ENCODE data around the gene MAS1L. TPM values are rescaled to one million over a fixed set of nuclear protein-coding genes. Genes with fewer than 3 reads are reported as not detected.

MAS1L gene
- total RNA-seq (2022) (not detected in 2 replicates), Bru-seq, nascent RNA (not detected), BruChase-seq, experiment 1, labeled RNA remaining after a 6-hour chase (not detected), BruChase-seq, experiment 2, labeled RNA remaining after a 2-hour chase (not detected)
- long read RNA-seq, result 0 reads

- CTCF ChIA-PET, result no interaction called here
Measured at GRCh38 chr6:29487660-29488059, at the start of gene MAS1L. Gene MAS1L, minus strand, starts transcription at chr6:29487956. Its CDS starts 54 bp downstream, at chr6:29487902.

GRCh38 chr6:29532320-29532951, 44.7 kb upstream of the MAS1L start:
- no TSS peak for BruUV-seq (replicated peaks)
- intact Hi-C loops (cut with micrococcal nuclease), result no loop called here
- ChIA-PET POLR2A (no interaction called here), CTCF (no interaction called here)
- H3K4me3 Mint-ChIP-seq (ENCODE audit: unreplicated experiment), result no peak overlapping the region
- peaks cover 9% of the 10 kb centered on the region for H3K27me3 Mint-ChIP-seq (ENCODE audit: insufficient read depth, unreplicated experiment)
- no peaks in the 10 kb centered on the region for H3K9me3 Mint-ChIP-seq (ENCODE audit: unreplicated experiment)
- no peaks in the 10 kb centered on the region for H3K36me3 Mint-ChIP-seq (ENCODE audit: insufficient read depth, unreplicated experiment)
- H3K27ac Mint-ChIP-seq (ENCODE audit: low read depth, unreplicated experiment), result no peak overlapping the region
- no peak for TF ChIP-seq CTCF (IDR thresholded peaks at IDR 0.05; ENCODE audit: unreplicated experiment)
- no peak for DNase-seq (ENCODE audit: unreplicated experiment)
- peaks cover 6% of the 10 kb centered on the region for H3K4me1 Mint-ChIP-seq (ENCODE audit: insufficient read depth, unreplicated experiment)

More at GRCh38 chr6:29487660-29488059, at the start of gene MAS1L:
- Mint-ChIP-seq H3K27ac (ENCODE audit: low read depth, unreplicated experiment) (no peak within 1 kb of the TSS), H3K36me3 (ENCODE audit: insufficient read depth, unreplicated experiment) (no peaks in the 10 kb centered on the region), H3K4me1 (ENCODE audit: insufficient read depth, unreplicated experiment) (peaks cover 4% of the 10 kb centered on the region), H3K4me3 (ENCODE audit: unreplicated experiment) (no peak within 1 kb of the TSS), H3K27me3 (ENCODE audit: insufficient read depth, unreplicated experiment) (peaks cover 13% of the 10 kb centered on the region), H3K9me3 (ENCODE audit: unreplicated experiment) (no peaks in the 10 kb centered on the region)
- BruUV-seq (replicated peaks), result no TSS peak
- no peak for DNase-seq (ENCODE audit: unreplicated experiment)
- POLR2A ChIA-PET, result no interaction called here
- intact Hi-C loops (cut with micrococcal nuclease), result no loop called here
- no peak for TF ChIP-seq CTCF (IDR thresholded peaks at IDR 0.05; ENCODE audit: unreplicated experiment)

GRCh38 chr6:29531668-29532067, 43.9 kb upstream of the MAS1L start:
- POLR2A ChIA-PET, result no interaction called here
- intact Hi-C loops (cut with micrococcal nuclease), result no loop called here
- no TSS peak for BruUV-seq (replicated peaks)
- CTCF ChIA-PET, result interaction anchor here (0.6 kb wide), 1 partner anchor 292 kb away, joined by 3 read pairs; no protein-coding TSS in a partner anchor
- DNase-seq (ENCODE audit: unreplicated experiment), result peak; percentile 19
- Mint-ChIP-seq H3K9me3 (ENCODE audit: unreplicated experiment) (no peaks in the 10 kb centered on the region), H3K27ac (ENCODE audit: low read depth, unreplicated experiment) (no peak overlapping the region), H3K27me3 (ENCODE audit: insufficient read depth, unreplicated experiment) (peaks cover 9% of the 10 kb centered on the region), H3K4me3 (ENCODE audit: unreplicated experiment) (no peak overlapping the region), H3K4me1 (ENCODE audit: insufficient read depth, unreplicated experiment) (peaks cover 6% of the 10 kb centered on the region), H3K36me3 (ENCODE audit: insufficient read depth, unreplicated experiment) (no peaks in the 10 kb centered on the region)
- no peak for TF ChIP-seq CTCF (IDR thresholded peaks at IDR 0.05; ENCODE audit: unreplicated experiment)

- no peak overlapping the region for H3K27ac Mint-ChIP-seq (ENCODE audit: low read depth, unreplicated experiment)
- H3K9me3 Mint-ChIP-seq (ENCODE audit: unreplicated experiment), result no peaks in the 10 kb centered on the region
- peaks cover 12% of the 10 kb centered on the region for H3K27me3 Mint-ChIP-seq (ENCODE audit: insufficient read depth, unreplicated experiment)
- TF ChIP-seq CTCF (IDR thresholded peaks at IDR 0.05; ENCODE audit: unreplicated experiment), result no peak
- no peaks in the 10 kb centered on the region for H3K36me3 Mint-ChIP-seq (ENCODE audit: insufficient read depth, unreplicated experiment)
- CTCF ChIA-PET, result interaction anchor here (0.6 kb wide), 1 partner anchor 293 kb away, joined by 3 read pairs; no protein-coding TSS in a partner anchor
- DNase-seq (ENCODE audit: unreplicated experiment), result no peak
- no TSS peak for BruUV-seq (replicated peaks)
- POLR2A ChIA-PET, result no interaction called here
- intact Hi-C loops (cut with micrococcal nuclease), result no loop called here
- H3K4me3 Mint-ChIP-seq (ENCODE audit: unreplicated experiment), result no peak overlapping the region
- H3K4me1 Mint-ChIP-seq (ENCODE audit: insufficient read depth, unreplicated experiment), result peaks cover 6% of the 10 kb centered on the region
Measured at GRCh38 chr6:29530671-29531310, 43.0 kb upstream of the MAS1L start.

Measured in MCF 10A (cell line).